H9 (cell line): ENCODE measurements around the gene MUC21. TPM values are rescaled to one million over a fixed set of nuclear protein-coding genes. Genes with fewer than 3 reads are reported as not detected.

Experiments
- DNase-seq: peaks from one replicate; pipeline ENCODE4 v3.0.0-alpha.2; 2017
- H2AFZ ChIP-seq: one replicate; pipeline ENCODE4 v1.6.1; 2013; ENCODE audit warnings: mild to moderate bottlenecking, low read length, control low read depth, moderate library complexity
- H2AK5ac ChIP-seq: 2 replicates; pipeline ENCODE4 v1.6.1; 2013; ENCODE audit warnings: low read length, control low read depth, mixed read lengths; ENCODE audit not compliant: insufficient read length
- H2BK120ac ChIP-seq: one replicate; pipeline ENCODE4 v1.6.1; 2013; ENCODE audit warnings: low read depth, mild to moderate bottlenecking, low read length, control low read depth, inconsistent platforms; ENCODE audit not compliant: poor library complexity, severe bottlenecking
- H2BK12ac ChIP-seq: 2 replicates; pipeline ENCODE4 v1.6.1; 2013; ENCODE audit warnings: low read length, control low read depth, mixed read lengths, low read depth; ENCODE audit not compliant: insufficient read length
- H2BK15ac ChIP-seq: 2 replicates; pipeline ENCODE4 v1.6.1; 2013; ENCODE audit warnings: low read depth, low read length, control low read depth
- H2BK20ac ChIP-seq: one replicate; pipeline ENCODE4 v1.6.1; 2013; ENCODE audit warnings: low read depth, mild to moderate bottlenecking, low read length, control low read depth, inconsistent platforms; ENCODE audit not compliant: poor library complexity, severe bottlenecking
- H2BK5ac ChIP-seq: 2 replicates; pipeline ENCODE4 v1.6.1; 2013; ENCODE audit warnings: low read length, control low read depth, mixed read lengths; ENCODE audit not compliant: insufficient read length
- H3K14ac ChIP-seq: 2 replicates; pipeline ENCODE4 v1.6.1; 2013; ENCODE audit warnings: low read length, control low read depth; ENCODE audit not compliant: insufficient read depth
- H3K18ac ChIP-seq: 2 replicates; pipeline ENCODE4 v1.6.1; 2013; ENCODE audit warnings: low read depth, mild to moderate bottlenecking, mixed read lengths, low read length, control low read depth; ENCODE audit not compliant: insufficient read length
- H3K23ac ChIP-seq: 2 replicates; pipeline ENCODE4 v1.6.1; 2013; ENCODE audit warnings: low read length, control low read depth, mixed read lengths, low read depth; ENCODE audit not compliant: insufficient read length
- H3K23me2 ChIP-seq: 2 replicates; pipeline ENCODE4 v1.6.1; 2013; ENCODE audit warnings: low read depth, mild to moderate bottlenecking, mixed read lengths, low read length, control low read depth; ENCODE audit not compliant: insufficient read length, poor library complexity, severe bottlenecking
- H3K27ac ChIP-seq: 2 replicates; pipeline ENCODE4 v1.5.1; 2013; ENCODE audit warnings: low read length, control low read depth, mixed read lengths, low read depth; ENCODE audit not compliant: insufficient read length
- H3K27me3 ChIP-seq: 2 replicates; pipeline ENCODE4 v1.6.1; 2013; ENCODE audit warnings: low read length, control low read depth, inconsistent platforms; ENCODE audit not compliant: insufficient read depth
- H3K4ac ChIP-seq: 2 replicates; pipeline ENCODE4 v1.6.1; 2013; ENCODE audit warnings: low read depth, mild to moderate bottlenecking, control low read depth, inconsistent platforms, low read length, moderate library complexity
- H3K4me1 ChIP-seq: 2 replicates; pipeline ENCODE4 v1.6.1; 2013; ENCODE audit warnings: low read length, control low read depth, inconsistent platforms; ENCODE audit not compliant: insufficient read depth
- H3K4me2 ChIP-seq: 2 replicates; pipeline ENCODE4 v1.6.1; 2013; ENCODE audit warnings: low read length, control low read depth, mixed read lengths; ENCODE audit not compliant: insufficient read length, insufficient read depth
- H3K56ac ChIP-seq: 2 replicates; pipeline ENCODE4 v1.6.1; 2013; ENCODE audit warnings: low read depth, mild to moderate bottlenecking, mixed read lengths, low read length, control low read depth; ENCODE audit not compliant: insufficient read length
- H3K79me1 ChIP-seq: 2 replicates; pipeline ENCODE4 v1.6.1; 2013; ENCODE audit warnings: low read depth, mild to moderate bottlenecking, moderate library complexity, low read length, control low read depth, inconsistent platforms; ENCODE audit not compliant: insufficient read depth, poor library complexity, severe bottlenecking
- H3K79me2 ChIP-seq: 2 replicates; pipeline ENCODE4 v1.6.1; 2013; ENCODE audit warnings: low read length, control low read depth, inconsistent platforms; ENCODE audit not compliant: insufficient read depth
- H3K9ac ChIP-seq: 2 replicates; pipeline ENCODE4 v1.6.1; 2013; ENCODE audit warnings: low read length, control low read depth, mixed read lengths; ENCODE audit not compliant: insufficient read length; ENCODE audit errors: extremely low read depth
- H3K9me3 ChIP-seq: one replicate; pipeline ENCODE4 v1.6.1; 2013; ENCODE audit warnings: low read depth, low read length, inconsistent platforms; ENCODE audit not compliant: control insufficient read depth
- H3T11ph ChIP-seq: one replicate; pipeline ENCODE4 v1.6.1; 2013; ENCODE audit warnings: mild to moderate bottlenecking, low read length, control low read depth, inconsistent platforms
- H4K20me1 ChIP-seq: one replicate; pipeline ENCODE4 v1.6.1; 2013; ENCODE audit not compliant: control insufficient read depth, insufficient read length, insufficient read depth
- H4K5ac ChIP-seq: 2 replicates; pipeline ENCODE4 v1.6.1; 2013; ENCODE audit warnings: low read depth, mild to moderate bottlenecking, mixed read lengths, low read length, control low read depth; ENCODE audit not compliant: insufficient read length
- H4K8ac ChIP-seq: replicated peaks from 2 replicates; pipeline ENCODE4 v1.6.1; 2013; ENCODE audit warnings: low read length, control low read depth, mixed read lengths, low read depth; ENCODE audit not compliant: insufficient read length
- H4K91ac ChIP-seq: 2 replicates; pipeline ENCODE4 v1.6.1; 2013; ENCODE audit warnings: low read depth, mild to moderate bottlenecking, moderate library complexity, mixed read lengths, low read length, control low read depth; ENCODE audit not compliant: insufficient read length
- H3K27ac Mint-ChIP-seq, 3 experiments: 2 replicates in 2 of 3; 3 replicates in 1 of 3; pipeline ENCODE4 v1.8.0; 2020 to 2021; ENCODE audit warnings: mixed read lengths in 3 of 3, mild to moderate bottlenecking in 1 of 3, moderate library complexity in 1 of 3
- H3K27me3 Mint-ChIP-seq: 2 replicates; pipeline ENCODE4 v1.8.0; 2021; ENCODE audit warnings: low read depth, mild to moderate bottlenecking, moderate library complexity, mixed read lengths
- H3K36me3 Mint-ChIP-seq, 3 experiments: 2 replicates in 2 of 3; 3 replicates in 1 of 3; pipeline ENCODE4 v1.8.0; 2020 to 2021; ENCODE audit warnings: low read depth in 3 of 3, mixed read lengths in 3 of 3; ENCODE audit not compliant: insufficient read depth in 1 of 3
- H3K4me1 Mint-ChIP-seq, 2 experiments: 2 replicates each; pipeline ENCODE4 v1.8.0; 2020; ENCODE audit warnings: mixed read lengths in 2 of 2
- H3K4me3 Mint-ChIP-seq, 2 experiments: 2 replicates in 1 of 2; 3 replicates in 1 of 2; pipeline ENCODE4 v1.8.0; 2020 to 2021; ENCODE audit warnings: mild to moderate bottlenecking in 2 of 2, mixed read lengths in 2 of 2, moderate library complexity in 1 of 2
- H3K9me3 Mint-ChIP-seq, 2 experiments: 2 replicates in 1 of 2; 3 replicates in 1 of 2; pipeline ENCODE4 v1.8.0; 2020; ENCODE audit warnings: mild to moderate bottlenecking in 2 of 2, mixed read lengths in 2 of 2, moderate library complexity in 1 of 2
- total RNA-seq: library from RNA; stranded (reverse); gene quantifications from 2 replicates; pipeline ENCODE4 v1.2.1, GENCODE V29; 2021
- TF ChIP-seq, protein P1 (sequence below): fragments of 200-600 bp; sonication (generic); conservative IDR thresholded peaks from 3 replicates; pipeline ENCODE4 v1.8.0; 2021; ENCODE audit warnings: antibody characterized with exemption, mild to moderate bottlenecking

MUC21 gene
- total RNA-seq, 1 experiment from 2014 or later, result not detected

DNA sequence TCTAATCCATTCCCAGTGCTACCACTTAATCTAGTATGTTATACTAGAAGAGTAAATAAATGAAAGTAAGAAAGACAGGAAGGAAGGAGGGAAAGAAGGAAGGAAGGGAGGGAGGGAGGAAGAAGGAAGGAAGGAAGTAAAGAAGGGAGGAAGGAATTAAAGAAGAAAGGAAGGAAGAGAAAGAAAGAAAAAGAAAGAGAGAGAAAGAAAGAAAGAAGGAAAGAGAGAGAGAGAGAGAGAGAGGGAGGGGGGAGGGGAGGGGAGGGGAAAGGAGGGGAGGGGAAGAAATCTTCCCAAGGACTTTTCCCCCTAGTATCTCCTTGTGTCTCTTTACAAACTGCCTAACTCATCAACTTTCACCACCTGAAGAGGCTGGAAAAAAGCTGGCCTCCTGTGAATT, 20.8 kb upstream of the MUC21 start:
- Mint-ChIP-seq H3K27me3 (peaks cover 26% of the 10 kb centered on the region), H3K9me3 (peaks cover 0 to 3% of the 10 kb centered on the region in 2 experiments; a peak in 2 of 5 replicates), H3K4me3 (no peak overlapping the region), H3K36me3 (peaks cover 0 to 1% (median 0%) of the 10 kb centered on the region in 3 experiments; a peak in 1 of 7 replicates), H3K27ac (no peak overlapping the region), H3K4me1 (peaks cover 10 to 14% of the 10 kb centered on the region in 2 experiments; a peak in 3 of 4 replicates)
- no peak overlapping the region for H3K27ac ChIP-seq
- H2BK20ac ChIP-seq, result no peak overlapping the region
- H2BK12ac ChIP-seq, result no peak overlapping the region
- no peak overlapping the region for H3K4ac ChIP-seq
- no peak overlapping the region for H2BK15ac ChIP-seq
- no peaks in the 10 kb centered on the region for H3K9me3 ChIP-seq
- H3K23ac ChIP-seq, result no peak overlapping the region
- no peaks in the 10 kb centered on the region for H3K79me2 ChIP-seq
- DNase-seq, result no peak
- no peak overlapping the region for H4K5ac ChIP-seq
- H3K56ac ChIP-seq, result no peak overlapping the region
- no peak overlapping the region for H2BK120ac ChIP-seq
- TF ChIP-seq, protein P1, sequence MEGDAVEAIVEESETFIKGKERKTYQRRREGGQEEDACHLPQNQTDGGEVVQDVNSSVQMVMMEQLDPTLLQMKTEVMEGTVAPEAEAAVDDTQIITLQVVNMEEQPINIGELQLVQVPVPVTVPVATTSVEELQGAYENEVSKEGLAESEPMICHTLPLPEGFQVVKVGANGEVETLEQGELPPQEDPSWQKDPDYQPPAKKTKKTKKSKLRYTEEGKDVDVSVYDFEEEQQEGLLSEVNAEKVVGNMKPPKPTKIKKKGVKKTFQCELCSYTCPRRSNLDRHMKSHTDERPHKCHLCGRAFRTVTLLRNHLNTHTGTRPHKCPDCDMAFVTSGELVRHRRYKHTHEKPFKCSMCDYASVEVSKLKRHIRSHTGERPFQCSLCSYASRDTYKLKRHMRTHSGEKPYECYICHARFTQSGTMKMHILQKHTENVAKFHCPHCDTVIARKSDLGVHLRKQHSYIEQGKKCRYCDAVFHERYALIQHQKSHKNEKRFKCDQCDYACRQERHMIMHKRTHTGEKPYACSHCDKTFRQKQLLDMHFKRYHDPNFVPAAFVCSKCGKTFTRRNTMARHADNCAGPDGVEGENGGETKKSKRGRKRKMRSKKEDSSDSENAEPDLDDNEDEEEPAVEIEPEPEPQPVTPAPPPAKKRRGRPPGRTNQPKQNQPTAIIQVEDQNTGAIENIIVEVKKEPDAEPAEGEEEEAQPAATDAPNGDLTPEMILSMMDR, result no peak
- no peak overlapping the region for H3K4me2 ChIP-seq
- H3K27me3 ChIP-seq, result no peaks in the 10 kb centered on the region
- H4K91ac ChIP-seq, result no peak overlapping the region
- H2BK5ac ChIP-seq, result no peak overlapping the region
- H4K8ac ChIP-seq, result no peak overlapping the region
- no peaks in the 10 kb centered on the region for H4K20me1 ChIP-seq
- H2AFZ ChIP-seq, result no peak overlapping the region
- H3K14ac ChIP-seq, result no peak overlapping the region
- H3K4me1 ChIP-seq, result no peaks in the 10 kb centered on the region
- H3K9ac ChIP-seq, result no peak overlapping the region
- no peak overlapping the region for H3T11ph ChIP-seq
- H3K23me2 ChIP-seq, result no peaks in the 10 kb centered on the region
- no peak overlapping the region for H3K18ac ChIP-seq
- no peak overlapping the region for H2AK5ac ChIP-seq
- no peaks in the 10 kb centered on the region for H3K79me1 ChIP-seq
